ENCODE data around the gene PSEN2.

The PSEN2 gene

GRCh38 chr1:226887006-226887405 is 16.6 kb downstream of the PSEN2 start:
- no peak overlapping the region for H3K4me3 ChIP-seq (ENCODE audit: low read depth, low read length)
- no peak for TF ChIP-seq CTCF (IDR thresholded peaks at IDR 0.05; ENCODE audit: borderline replicate concordance, insufficient read depth, low read depth, low read length)

DNA sequence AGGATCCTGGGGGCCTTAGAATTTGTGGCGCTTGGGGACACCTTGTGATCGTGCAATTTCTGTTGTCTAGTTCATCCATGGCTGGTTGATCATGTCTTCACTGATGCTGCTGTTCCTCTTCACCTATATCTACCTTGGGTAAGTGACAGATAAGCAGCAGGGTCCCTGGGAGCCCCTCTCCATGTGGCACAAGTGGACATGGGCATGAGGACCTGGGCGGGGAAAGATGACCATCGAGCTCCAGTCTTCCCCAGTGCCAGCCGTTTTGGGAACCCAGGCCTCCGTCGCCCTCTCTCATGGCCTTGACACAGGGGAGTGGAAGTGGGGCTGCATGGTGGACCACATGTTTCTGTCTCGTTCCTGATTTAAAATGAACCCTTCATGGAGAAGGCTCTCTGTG is 17.6 kb downstream of the PSEN2 start:
- no peak overlapping the region for H3K4me3 ChIP-seq (ENCODE audit: low read depth, low read length)
- no peak for TF ChIP-seq CTCF (IDR thresholded peaks at IDR 0.05; ENCODE audit: borderline replicate concordance, insufficient read depth, low read depth, low read length)

- no peak overlapping the region for H3K4me3 ChIP-seq (ENCODE audit: low read depth, low read length)
- TF ChIP-seq CTCF (IDR thresholded peaks at IDR 0.05; ENCODE audit: borderline replicate concordance, insufficient read depth, low read depth, low read length): no peak
These were observed 18.4 kb downstream of the PSEN2 start for GRCh38 chr1:226888816-226889215.

DNA sequence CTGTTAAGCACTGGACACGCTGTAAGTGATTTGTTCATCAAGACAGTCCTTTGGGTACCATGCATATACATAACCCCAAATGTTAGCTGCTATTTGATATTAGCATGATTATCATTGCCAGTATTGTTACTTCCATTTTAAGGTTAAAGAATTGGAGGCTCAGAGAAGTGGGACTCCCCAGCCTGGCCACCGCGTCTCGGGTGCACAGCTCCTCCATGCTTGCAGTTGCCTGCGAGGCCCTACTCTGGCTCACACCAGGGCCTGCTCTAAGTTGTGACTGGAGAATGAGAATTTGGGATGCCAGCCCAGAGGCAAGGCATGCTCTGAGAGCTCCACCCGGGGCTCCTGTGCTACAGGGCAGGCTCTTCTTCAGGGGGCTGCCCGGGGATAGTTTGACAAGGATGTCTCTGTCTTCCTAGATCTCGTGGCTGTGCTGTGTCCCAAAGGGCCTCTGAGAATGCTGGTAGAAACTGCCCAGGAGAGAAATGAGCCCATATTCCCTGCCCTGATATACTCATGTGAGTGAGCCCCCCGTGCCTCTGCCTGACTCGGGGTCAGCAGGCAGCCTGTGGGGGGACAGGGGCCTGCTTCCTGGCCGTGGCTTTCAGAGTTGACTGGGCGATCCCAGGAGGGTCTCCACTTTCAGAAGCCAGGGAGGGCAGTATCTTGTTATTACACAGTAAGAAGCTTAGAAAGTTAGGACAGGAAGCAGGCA is 19.4 kb downstream of the PSEN2 start:
- TF ChIP-seq CTCF (IDR thresholded peaks at IDR 0.05; ENCODE audit: borderline replicate concordance, insufficient read depth, low read depth, low read length): no peak
- H3K4me3 ChIP-seq (ENCODE audit: low read depth, low read length): no peak overlapping the region

GRCh38 chr1:226890331-226891108 is 20.1 kb downstream of the PSEN2 start:
- no peak for TF ChIP-seq CTCF (IDR thresholded peaks at IDR 0.05; ENCODE audit: borderline replicate concordance, insufficient read depth, low read depth, low read length)
- H3K4me3 ChIP-seq (ENCODE audit: low read depth, low read length): no peak overlapping the region

GRCh38 chr1:226891346-226891745 is 20.9 kb downstream of the PSEN2 start:
- no peak for TF ChIP-seq CTCF (IDR thresholded peaks at IDR 0.05; ENCODE audit: borderline replicate concordance, insufficient read depth, low read depth, low read length)
- no peak overlapping the region for H3K4me3 ChIP-seq (ENCODE audit: low read depth, low read length)
